Neural progenitor cell (in vitro differentiated cells): ENCODE measurements around the gene CMC2.

Experiments
- EZH2 ChIP-seq: fragments of 200-600 bp; sonication (generic); IDR thresholded peaks from 2 replicates; pipeline ENCODE4 v1.6.1; 2017; ENCODE audit warnings: antibody characterized with exemption, mild to moderate bottlenecking, moderate library complexity
- TF ChIP-seq, protein P1 (sequence below): fragments of 200-600 bp; sonication (generic); IDR thresholded peaks from 2 replicates; pipeline ENCODE4 v1.5.1; 2017; ENCODE audit warnings: antibody characterized with exemption, mild to moderate bottlenecking

- TF ChIP-seq, protein P1, sequence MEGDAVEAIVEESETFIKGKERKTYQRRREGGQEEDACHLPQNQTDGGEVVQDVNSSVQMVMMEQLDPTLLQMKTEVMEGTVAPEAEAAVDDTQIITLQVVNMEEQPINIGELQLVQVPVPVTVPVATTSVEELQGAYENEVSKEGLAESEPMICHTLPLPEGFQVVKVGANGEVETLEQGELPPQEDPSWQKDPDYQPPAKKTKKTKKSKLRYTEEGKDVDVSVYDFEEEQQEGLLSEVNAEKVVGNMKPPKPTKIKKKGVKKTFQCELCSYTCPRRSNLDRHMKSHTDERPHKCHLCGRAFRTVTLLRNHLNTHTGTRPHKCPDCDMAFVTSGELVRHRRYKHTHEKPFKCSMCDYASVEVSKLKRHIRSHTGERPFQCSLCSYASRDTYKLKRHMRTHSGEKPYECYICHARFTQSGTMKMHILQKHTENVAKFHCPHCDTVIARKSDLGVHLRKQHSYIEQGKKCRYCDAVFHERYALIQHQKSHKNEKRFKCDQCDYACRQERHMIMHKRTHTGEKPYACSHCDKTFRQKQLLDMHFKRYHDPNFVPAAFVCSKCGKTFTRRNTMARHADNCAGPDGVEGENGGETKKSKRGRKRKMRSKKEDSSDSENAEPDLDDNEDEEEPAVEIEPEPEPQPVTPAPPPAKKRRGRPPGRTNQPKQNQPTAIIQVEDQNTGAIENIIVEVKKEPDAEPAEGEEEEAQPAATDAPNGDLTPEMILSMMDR, result no peak
- TF ChIP-seq EZH2, result no peak
Measured at GRCh38 chr16:80966617-80967016, 40.1 kb downstream of the CMC2 start.
